HG02798 (cell line): ENCODE data around the gene CCDC178.
"Not testable (repeated sequence)": the region's sequence is repeated elsewhere in the genome, so short reads cannot be mapped to it uniquely, and the experiment has no call there.

ENCODE experiments used
- ATAC-seq: cut with Tn5 transposase; IDR thresholded peaks from one replicate; pipeline ENCODE4 v1.9.1; 2021; ENCODE audit warnings: mild to moderate bottlenecking; ENCODE audit not compliant: unreplicated experiment, poor library complexity

The CCDC178 gene

GRCh38 chr18:33356735-33357134, 83.8 kb downstream of the CCDC178 start:
- ATAC-seq: no peak

GRCh38 chr18:33355756-33356155, 84.8 kb downstream of the CCDC178 start:
- ATAC-seq: no peak

DNA sequence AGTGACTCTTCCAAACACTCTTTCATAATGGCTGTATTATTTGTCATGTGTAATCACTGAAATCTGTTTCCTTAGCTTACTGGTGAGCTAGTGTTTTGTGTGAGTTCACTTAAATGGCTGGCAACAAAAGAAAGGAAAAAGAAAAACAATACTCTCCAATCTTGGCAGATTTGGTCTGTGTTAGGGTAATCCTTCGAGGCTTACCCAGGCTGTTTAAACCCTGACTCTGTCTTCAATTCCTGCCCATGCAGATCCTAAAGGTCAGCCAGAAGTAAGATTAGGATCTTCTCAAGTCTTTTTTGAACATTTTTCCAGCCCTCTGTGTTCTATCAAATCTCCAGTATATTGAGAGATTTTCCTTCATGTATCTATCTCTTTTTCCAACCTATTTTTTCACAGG, 85.3 kb downstream of the CCDC178 start:
- no peak for ATAC-seq

GRCh38 chr18:33350256-33350655, 90.3 kb downstream of the CCDC178 start:
- no peak for ATAC-seq

DNA sequence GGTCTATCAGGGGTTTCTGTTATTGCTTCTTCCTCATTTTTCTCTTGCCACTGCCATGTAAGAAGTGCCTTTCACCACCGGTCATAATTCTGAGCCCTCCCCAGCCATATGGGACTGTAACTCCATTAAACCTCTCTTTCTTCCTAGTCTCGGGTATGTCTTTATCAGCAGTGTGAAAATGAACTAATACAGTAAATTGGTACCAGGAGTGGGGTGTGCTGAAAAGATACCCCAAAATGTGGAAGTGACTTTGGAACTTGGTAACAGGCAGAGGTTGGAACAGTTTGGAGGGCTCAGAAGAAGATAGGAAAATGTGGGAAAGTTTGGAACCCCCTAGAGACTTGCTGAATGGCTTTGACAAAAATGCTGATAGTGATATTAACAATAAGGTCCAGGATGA, 100.8 kb downstream of the CCDC178 start:
- ATAC-seq: not testable (repeated sequence)

DNA sequence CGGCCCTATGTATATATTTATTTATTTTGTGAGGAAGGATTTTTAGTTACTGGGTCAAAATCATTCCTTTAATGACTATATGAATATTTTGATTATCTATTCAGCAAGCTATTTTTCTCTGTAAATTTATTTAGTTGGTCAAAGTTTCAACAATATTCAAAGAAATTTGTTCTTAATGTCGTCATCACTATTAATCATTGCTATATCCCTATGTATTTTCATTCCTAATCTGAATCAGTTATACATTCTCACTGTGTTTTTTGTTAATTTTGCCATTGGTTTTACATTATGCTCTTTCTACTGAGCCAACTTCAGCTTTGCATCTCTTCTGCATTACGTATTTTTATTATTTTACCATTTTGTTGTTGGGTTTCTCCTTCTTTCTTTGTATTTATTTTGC, 105.7 kb downstream of the CCDC178 start:
- ATAC-seq: no peak

DNA sequence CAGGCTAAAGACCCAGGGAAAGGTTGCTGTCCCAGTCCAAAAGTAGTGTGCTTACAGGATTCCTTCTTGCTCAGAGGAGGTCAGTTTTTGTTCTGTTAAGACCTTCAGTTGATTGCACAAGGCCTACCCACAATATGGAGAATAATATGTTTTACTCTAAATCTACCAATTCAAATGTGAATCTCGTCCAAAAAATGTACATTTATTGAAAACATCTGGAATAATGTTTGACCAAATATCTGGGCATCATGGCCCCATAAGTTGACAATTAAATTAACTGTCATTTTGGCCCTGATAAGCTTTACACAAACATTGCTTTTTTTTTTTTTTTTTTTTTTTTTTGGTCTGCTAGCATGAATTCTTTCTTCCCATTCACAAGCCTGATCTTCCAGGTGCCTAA, 109.8 kb downstream of the CCDC178 start:
- ATAC-seq: no peak

DNA sequence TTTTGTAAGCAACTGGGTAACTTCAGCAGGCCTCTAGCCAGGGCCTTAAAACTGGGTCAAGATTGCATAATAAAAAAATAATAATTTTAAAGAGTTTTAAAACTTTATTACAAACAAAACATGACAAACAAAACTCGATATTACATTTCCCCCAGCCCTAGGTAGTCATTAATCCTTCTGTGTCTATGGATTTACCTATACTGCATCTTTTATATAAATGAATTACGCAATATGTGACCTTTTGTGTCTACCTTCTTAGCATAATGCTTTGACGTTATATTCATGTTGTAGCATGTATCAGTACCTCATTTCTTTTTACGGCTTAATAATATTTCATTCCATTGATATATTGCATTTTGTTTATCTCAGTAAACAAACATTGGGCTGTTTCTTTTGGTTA, 113.5 kb downstream of the CCDC178 start:
- no peak for ATAC-seq

DNA sequence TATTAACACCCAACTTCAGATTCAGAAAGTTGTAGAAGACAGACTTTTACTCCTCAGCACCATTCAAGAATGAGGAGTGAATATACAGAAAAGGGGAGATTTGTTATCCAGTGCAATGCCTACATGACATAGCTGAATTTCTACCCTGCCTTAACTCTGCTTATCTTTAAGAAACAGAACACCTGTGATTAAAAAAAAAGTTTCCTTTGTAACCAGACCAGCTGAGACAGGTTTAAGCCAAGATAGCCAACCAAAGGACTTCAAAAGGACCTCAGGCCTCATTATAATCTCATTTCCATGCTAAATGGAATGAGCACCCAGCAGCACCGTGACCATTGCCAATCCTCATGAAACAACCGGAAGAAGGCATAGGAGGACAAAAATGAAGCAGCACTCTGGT, 122.9 kb downstream of the CCDC178 start:
- ATAC-seq: no peak

- no peak for ATAC-seq
These were observed 124.4 kb downstream of the CCDC178 start for GRCh38 chr18:33316146-33316587.

- ATAC-seq: no peak
These were observed 133.0 kb downstream of the CCDC178 start for GRCh38 chr18:33307520-33307919.

DNA sequence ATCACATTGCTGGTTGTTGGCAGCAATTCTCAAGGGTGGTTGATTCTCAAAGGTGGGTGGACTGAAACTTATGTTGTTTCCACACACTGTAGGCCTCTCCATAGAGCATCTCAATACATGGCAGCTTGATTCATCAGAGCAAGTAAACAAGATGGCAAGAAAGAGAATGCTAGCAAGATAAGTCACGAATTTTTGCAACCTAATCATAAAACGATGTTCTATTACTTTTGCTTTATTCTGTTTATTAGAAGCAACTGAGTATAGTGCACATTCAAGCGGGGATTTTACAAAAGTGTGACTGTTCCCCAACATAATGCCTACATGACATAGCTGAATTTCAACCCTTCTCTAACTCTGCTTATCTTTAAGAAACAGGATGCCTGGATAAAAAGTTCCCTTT, 136.2 kb downstream of the CCDC178 start:
- no peak for ATAC-seq

DNA sequence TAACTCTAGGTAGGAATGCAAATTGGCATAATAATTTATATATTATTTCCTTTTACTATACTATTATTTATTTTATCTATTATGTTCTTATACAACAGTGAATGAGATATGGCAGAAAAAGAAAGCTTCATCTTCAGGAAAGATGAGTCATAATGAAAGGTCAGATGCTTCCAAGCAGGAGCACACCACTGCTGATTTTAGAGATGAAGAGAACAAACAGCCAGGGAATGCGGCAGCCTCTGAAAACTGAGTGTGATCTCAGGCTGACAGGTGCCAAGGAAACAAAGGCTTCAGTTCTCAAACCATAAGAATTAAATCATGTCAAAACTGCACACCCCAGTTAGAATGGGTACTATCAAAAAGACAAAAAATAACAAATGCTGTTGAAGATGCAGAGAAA, 149.0 kb downstream of the CCDC178 start:
- ATAC-seq: no peak

GRCh38 chr18:33288082-33288716, 152.3 kb downstream of the CCDC178 start:
- no peak for ATAC-seq

DNA sequence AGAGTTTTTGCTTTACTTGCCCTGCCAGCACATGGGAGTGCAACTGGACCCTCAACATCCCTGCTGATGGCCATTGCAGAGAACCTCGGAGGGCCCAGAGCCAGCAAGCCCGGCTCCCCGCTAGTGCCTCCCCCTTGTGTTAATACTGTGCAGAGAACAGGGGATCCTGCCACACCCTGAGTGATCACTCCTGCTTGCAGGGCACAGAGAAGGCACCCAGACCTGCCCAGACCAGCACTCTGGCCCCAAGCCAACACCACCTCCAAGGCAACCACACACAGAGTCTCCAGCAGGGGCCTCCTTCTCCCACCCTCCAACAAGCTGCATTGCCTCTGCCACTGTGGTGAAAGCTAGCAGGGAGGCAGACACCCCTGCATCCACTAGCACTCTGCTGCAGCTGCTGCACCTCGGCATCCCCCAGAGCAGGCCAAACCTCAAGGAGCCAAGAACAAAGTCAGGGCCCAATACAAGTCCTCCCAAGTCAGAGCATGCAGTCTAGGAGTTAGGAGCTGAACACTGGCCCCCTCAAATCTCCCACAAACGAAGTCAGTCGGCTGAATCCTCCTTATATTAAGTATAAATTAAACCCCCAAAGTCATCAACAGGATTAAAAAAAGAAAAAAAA, 157.7 kb downstream of the CCDC178 start:
- no peak for ATAC-seq

DNA sequence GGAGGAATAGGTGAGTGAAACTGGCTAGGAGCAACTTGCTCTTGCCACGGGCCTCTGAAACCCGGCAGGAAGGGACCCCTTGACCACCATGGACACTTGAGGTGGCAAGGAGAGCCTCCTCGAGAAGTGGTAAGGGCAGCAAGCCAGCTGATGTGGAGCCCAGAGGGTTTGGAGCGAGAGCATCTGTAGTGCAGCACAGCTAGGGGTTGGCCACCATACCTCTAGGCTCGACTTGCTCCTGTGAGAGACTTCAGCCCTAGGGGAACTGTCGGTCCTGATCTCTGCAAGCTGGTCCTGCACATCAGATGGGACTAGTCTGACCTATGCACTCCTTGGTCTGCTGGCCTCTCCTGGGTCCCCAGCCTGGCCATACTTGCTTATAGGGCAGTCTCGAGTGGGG, 158.4 kb downstream of the CCDC178 start:
- ATAC-seq: no peak

DNA sequence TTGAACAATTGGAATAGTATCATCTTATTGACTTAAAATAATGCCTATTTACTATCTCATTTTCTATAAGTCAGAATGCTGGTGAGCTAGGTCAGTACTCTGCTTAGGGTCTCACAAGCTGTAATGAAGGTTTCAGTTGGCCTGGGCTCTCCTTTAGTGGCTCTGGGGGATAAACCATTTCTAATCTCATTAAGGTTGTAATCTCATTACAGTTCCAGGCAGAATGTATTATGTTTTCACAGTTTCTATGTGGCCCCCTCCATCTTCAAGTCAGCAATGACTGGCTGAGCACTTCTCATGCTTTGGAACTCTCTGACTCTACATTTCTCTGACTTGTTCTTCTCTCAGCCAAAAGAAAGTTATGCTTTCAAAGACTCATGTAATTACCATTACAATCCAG, 163.1 kb downstream of the CCDC178 start:
- no peak for ATAC-seq

GRCh38 chr18:33275843-33276242, 164.7 kb downstream of the CCDC178 start:
- ATAC-seq: no peak

DNA sequence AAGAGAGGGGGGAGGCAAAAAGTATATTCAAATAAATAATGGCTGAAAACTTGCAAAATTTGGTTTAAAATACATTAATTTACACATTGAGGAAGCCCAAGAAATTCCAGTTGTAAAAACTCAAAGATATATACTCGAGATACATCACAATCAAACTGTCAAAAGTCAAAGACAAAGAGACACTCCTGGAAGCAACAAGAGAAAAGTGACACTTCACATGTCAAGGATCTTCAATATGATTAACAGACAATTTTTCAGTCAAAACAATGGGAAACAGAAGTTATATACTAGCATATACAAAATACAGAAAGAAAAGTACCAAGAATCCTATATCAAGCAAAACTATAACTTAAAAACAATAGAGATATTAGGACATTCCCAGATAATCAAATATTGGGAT, 170.2 kb downstream of the CCDC178 start:
- ATAC-seq: no peak

- no peak for ATAC-seq
These were observed 171.3 kb downstream of the CCDC178 start for GRCh38 chr18:33269223-33269622.

GRCh38 chr18:33264566-33264965, 176.0 kb downstream of the CCDC178 start:
- no peak for ATAC-seq

- no peak for ATAC-seq
These were observed 201.2 kb downstream of the CCDC178 start for GRCh38 chr18:33239298-33239697.
